GM12878 (cell line): ENCODE measurements around the gene SYNGR1.

ENCODE experiments used
- CTCF ChIP-seq, 3 experiments: IDR thresholded peaks in 2 of 3; conservative IDR thresholded peaks in 1 of 3; 2 replicates each; pipeline ENCODE4 v1.5.1; 2011; ENCODE audit warnings: low read depth in 3 of 3, low read length in 3 of 3, mild to moderate bottlenecking in 3 of 3, control low read depth in 2 of 3, moderate library complexity in 2 of 3, inconsistent platforms in 1 of 3, mixed read lengths in 1 of 3; ENCODE audit not compliant: control insufficient read depth in 2 of 3, insufficient read depth in 1 of 3; ENCODE audit errors: extremely low read depth in 1 of 3
- EP300 ChIP-seq, 2 experiments: fragments of 150-350 bp in 1 of 2; IDR thresholded peaks; 2 replicates each; pipeline ENCODE4 v1.6.1; 2011 to 2012; ENCODE audit warnings: low read depth in 2 of 2, low read length in 2 of 2, borderline replicate concordance in 1 of 2, improper control_type of control experiment in 1 of 2, inconsistent platforms in 1 of 2; ENCODE audit not compliant: control insufficient read depth in 1 of 2
- EZH2 ChIP-seq: IDR thresholded peaks from 2 replicates; pipeline ENCODE4 v1.6.1; 2012; ENCODE audit warnings: low read depth, mild to moderate bottlenecking, control low read depth, inconsistent platforms, low read length, borderline replicate concordance; ENCODE audit not compliant: control insufficient read depth
- RAD21 ChIP-seq: IDR thresholded peaks from 2 replicates; pipeline ENCODE4 v1.6.1; 2011; ENCODE audit warnings: mild to moderate bottlenecking, low read depth, low read length, moderate library complexity; ENCODE audit not compliant: insufficient read depth
- REST ChIP-seq: IDR thresholded peaks from 2 replicates; pipeline ENCODE4 v1.6.1; 2012; ENCODE audit warnings: mild to moderate bottlenecking, low read depth, low read length
- SMAD1 ChIP-seq: fragments of 450-650 bp; IDR thresholded peaks from 2 replicates; pipeline ENCODE4 v1.6.1; 2018; ENCODE audit warnings: mild to moderate bottlenecking, low read depth; ENCODE audit not compliant: partially characterized antibody
- TARDBP ChIP-seq: IDR thresholded peaks from 2 replicates; pipeline ENCODE4 v1.6.1; 2016; ENCODE audit warnings: borderline replicate concordance
- TCF3 ChIP-seq: IDR thresholded peaks from 2 replicates; pipeline ENCODE4 v1.6.1; 2012; ENCODE audit warnings: low read depth, mild to moderate bottlenecking, low read length, borderline replicate concordance; ENCODE audit not compliant: insufficient read depth
- ZBED1 ChIP-seq: IDR thresholded peaks from 2 replicates; pipeline ENCODE4 v1.6.1; 2016; ENCODE audit warnings: borderline replicate concordance
- ZNF24 ChIP-seq: fragments of 450-650 bp; IDR thresholded peaks from 2 replicates; pipeline ENCODE4 v1.6.1; 2017; ENCODE audit warnings: antibody characterized with exemption, mild to moderate bottlenecking

- no peak for TF ChIP-seq EP300 (IDR thresholded peaks at IDR 0.05; ENCODE audit: borderline replicate concordance in 1 of 2, control insufficient read depth in 1 of 2, low read depth in 2 of 2, low read length in 2 of 2)
- TF ChIP-seq EZH2: no peak
- no peak for TF ChIP-seq ZBED1
- no peak for TF ChIP-seq SMAD1
- no peak for TF ChIP-seq ZNF24
- no peak for TF ChIP-seq RAD21
- no peak for TF ChIP-seq TCF3
- TF ChIP-seq TARDBP: no peak
- TF ChIP-seq CTCF (IDR thresholded peaks at IDR 0.05 in 2 of 3, conservative IDR thresholded peaks at IDR 0.05 in 1 of 3; ENCODE audit: control insufficient read depth in 2 of 3, extremely low read depth in 1 of 3, insufficient read depth in 1 of 3, low read depth in 3 of 3, low read length in 3 of 3): no peak
- no peak for TF ChIP-seq REST
These were observed 65.1 kb downstream of the SYNGR1 start for GRCh38 chr22:39414886-39415285.
